GM12891 (cell line): ENCODE measurements around the gene GRHL1.

Source experiments
- POLR2A ChIP-seq: IDR thresholded peaks from 2 replicates; pipeline ENCODE4 v1.6.1; 2011; ENCODE audit warnings: low read depth, low read length, control low read depth
- POLR2AphosphoS5 ChIP-seq: IDR thresholded peaks from 2 replicates; pipeline ENCODE4 v1.6.1; 2011; ENCODE audit warnings: low read depth, low read length, control low read depth
- TAF1 ChIP-seq: IDR thresholded peaks from 2 replicates; pipeline ENCODE4 v1.6.1; 2011; ENCODE audit warnings: low read depth, low read length, control low read depth

GRCh38 chr2:10042301-10043161 is 91.0 kb downstream of the GRHL1 start:
- TF ChIP-seq TAF1 (no peak), POLR2A (no peak), POLR2AphosphoS5 (no peak)
